Fibroblast of peridontal ligament (primary cell): ENCODE results near the gene NPC1L1.
"Not testable (repeated sequence)": the region's sequence is repeated elsewhere in the genome, so short reads cannot be mapped to it uniquely, and the experiment has no call there.

Experiments used
- DNase-seq: peaks from one replicate; pipeline ENCODE4 v3.0.0-alpha.2; 2010; ENCODE audit errors: extremely low read depth

The NPC1L1 gene

DNA sequence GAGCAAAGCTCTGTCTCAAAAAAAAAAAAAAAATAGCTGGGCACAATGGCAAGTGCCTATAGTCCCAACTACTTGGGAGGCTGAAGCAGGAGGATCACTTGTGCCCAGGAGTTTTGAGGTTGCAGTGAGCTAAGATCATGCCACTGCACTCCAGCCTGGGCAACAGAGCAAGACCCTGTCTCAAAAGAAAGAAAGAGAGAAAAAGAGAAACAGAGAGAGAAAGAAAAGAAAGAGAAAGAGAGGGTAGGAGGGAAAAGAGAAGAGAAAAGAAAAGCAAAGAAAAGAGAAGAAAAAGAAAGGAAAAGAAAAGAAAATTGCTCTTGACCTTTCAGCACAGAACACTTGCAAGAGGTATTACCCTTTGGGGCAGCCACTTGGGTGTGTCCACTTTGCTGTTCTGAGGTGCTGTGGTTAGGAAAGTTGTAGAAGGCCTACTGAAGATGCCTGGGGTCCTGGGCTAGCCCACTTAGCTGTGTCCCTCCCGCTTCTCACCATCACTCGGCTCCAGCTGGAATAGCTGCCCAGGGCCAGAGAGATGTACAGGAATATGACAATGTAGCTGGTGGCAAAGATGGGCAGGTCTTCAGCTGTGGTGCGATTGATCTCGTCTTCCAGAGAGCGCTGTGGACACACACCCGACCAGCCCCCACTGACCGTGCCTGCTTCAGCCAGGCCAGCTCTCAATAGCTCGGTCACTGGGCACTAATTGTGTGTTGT is 5.6 kb downstream of the NPC1L1 start:
- no peak for DNase-seq

DNA sequence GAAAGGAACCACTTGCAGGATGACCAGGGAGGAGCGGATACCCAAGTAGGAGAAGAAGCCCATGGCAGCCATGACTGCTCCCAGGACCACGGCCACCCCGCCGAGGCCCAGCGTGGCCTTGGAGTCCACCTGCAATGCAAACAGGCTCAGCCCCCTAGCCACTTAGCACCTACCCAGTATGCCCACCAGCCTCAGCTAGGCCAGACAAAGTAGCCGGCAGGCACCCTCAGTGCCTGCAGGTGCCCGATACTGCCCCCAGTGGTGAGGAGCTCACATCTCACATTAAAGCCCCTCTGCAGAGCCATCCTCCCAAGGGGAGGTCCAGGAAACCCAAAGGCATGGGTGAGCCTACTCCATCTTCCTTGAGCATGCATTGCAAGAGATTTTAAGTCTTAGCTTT is 6.6 kb downstream of the NPC1L1 start:
- no peak for DNase-seq

DNA sequence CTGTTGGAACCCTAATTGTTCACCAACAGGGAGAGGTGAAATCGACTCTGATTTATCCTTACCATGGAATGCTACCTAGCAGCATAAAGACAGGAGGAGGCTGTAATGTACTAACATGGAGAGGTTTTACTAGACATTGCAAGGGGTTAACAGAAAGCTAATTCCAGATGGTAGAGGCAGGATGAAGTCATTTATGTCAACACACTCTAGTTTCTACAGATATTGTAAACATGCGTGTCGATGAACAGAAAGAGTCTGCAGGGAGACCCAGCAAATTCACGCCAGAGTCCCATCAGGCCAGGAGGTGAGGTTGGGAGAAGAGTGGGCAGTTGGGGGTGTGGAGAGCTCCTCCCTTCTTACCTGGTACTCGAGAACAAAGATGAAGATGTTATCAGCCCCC is 7.0 kb downstream of the NPC1L1 start:
- DNase-seq, result peak; percentile 70

DNA sequence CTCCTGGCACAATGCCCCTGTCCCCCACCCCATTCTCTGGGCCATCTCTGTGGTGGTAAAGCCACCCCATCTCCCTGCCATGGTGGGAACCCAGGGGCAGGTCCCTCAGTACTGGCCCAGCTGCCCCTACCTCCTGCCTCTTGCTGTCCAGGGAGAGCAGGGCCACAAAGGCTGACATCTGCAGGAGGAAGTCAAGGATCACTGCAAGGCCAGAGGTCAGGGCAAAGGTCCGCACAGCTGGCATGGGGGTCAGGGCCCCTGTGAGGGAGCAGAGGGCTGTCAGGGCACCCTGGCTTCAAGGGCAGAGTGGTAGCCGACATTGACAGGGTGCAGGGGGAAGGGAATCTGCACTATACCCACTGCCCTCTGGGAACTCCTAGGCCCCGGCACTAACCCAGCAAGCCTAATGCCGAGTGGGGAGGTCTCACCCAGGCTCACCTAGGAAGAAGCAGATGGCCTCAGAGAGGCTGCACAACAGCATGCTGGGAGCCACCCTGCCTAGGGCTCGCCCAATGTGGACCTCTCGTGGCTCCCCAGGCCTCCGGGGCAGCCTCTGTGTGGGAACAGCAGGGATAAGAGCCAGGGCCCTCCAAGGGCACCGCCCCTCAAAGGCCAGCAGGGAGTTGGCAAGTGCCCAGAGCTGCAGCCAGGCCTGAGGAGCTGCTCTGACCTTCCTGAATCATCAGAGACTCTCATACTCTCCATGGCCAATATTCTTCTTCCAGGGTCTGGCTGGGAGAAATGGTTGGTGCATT is 7.7 kb downstream of the NPC1L1 start:
- peak; percentile 41 for DNase-seq

DNA sequence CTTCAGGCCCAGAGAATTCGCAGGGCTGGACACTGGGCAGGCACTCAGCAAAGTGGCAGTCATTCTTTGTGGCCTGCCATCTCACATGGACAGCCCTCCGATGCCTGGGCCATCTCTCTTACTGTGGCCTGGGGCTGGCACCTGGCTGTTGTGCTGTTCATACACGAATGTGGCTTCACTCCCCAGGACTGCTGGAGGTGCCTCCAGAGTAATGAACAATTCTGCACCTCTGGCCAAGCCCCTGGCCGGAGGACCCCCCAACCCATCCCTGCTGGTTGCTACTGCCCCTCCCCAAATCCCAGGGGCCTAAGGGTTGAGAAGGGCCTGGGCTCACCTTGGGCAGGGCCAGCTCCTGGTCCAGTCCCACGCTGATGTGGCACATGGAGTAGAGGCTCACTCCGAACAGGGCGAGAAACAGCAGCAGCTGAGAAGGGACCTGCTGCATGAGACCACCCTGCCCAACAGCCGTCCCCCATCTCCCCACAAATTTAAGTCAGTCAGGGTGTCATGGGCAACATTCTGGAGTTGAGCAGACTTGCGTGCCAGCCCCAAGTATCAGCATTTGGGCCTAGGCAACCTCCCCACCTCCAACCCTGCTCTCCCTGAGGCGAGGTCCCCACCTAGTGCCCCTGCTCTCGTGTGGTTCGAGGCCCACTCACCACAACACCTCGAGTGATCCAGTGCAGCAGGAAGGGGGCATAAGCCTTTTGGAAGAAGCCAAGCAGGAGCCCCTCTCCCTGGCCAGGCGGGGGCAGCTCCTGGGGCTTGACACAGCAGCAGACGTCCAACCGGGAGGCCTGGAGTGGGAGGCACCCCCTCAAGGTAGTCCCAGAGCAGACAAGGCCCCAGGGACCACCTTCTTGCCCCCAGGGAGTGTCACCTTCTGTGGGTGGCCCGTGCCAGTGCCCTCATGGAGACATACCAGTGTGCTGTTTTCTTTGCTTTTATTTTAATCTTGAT is 9.4 kb downstream of the NPC1L1 start:
- DNase-seq, result no peak

DNA sequence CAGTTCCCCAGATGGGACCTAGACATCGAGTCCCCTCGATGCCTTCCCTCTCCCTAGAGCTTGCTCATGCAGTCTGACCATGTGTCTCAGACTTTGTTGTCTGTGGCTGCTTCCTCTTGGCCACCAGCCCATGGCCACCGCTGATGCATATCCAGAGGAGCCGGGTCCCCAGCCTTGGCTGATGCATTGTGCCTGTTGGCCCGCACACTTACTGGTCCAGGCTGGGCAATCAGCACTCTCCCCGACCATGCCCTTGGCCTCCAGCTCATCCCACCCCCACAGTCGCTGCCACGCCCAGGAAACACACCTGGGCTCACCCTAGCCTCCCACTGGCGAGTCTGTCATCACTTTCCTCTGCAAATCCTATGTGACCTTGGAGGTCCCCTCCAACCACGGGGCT is 10.1 kb downstream of the NPC1L1 start:
- DNase-seq, result no peak

DNA sequence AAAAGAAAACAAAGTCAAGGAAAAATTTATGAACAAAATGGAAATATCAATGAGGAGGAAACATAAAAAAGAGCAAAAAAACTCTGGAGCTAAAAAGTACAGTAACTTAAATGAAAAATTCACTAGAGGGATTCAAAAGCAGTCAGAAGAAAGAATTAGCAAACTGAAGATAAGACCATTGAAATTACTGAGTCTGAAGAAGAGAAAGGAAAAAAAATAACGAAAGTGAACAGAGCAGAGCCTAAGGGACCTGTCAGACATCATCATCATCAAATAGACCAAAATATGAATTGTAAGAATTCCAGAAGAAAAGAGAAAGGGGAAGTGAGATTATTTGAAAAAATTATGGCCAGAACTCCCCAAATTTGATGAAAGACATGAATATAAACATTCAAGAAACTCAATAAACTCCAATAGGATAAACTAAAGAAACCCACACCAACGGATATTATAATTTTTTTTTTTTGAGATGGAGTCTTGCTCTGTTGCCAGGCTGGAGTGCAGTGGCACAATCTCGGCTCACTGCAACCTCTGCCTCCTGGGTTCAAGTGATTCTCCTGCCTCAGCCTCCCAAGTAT is 16.2 kb downstream of the NPC1L1 start:
- no peak for DNase-seq

DNA sequence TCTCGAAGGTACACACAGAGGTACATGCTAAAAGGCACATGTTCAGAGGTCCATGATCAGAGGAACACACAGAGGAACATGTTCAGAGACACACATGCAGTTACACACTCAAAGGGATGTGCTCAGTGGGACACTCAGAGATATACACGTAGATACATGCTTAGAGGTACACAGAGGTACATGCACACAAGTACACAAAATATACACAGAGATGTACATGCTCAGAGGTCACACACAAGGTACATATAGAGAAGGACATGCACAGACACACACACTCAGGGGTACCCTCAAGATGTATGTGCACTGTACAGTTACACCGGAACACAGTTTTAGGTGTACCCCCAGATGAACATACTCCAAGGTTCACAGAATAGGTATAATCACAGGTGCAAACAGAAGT is 18.8 kb downstream of the NPC1L1 start:
- DNase-seq, result no peak

DNA sequence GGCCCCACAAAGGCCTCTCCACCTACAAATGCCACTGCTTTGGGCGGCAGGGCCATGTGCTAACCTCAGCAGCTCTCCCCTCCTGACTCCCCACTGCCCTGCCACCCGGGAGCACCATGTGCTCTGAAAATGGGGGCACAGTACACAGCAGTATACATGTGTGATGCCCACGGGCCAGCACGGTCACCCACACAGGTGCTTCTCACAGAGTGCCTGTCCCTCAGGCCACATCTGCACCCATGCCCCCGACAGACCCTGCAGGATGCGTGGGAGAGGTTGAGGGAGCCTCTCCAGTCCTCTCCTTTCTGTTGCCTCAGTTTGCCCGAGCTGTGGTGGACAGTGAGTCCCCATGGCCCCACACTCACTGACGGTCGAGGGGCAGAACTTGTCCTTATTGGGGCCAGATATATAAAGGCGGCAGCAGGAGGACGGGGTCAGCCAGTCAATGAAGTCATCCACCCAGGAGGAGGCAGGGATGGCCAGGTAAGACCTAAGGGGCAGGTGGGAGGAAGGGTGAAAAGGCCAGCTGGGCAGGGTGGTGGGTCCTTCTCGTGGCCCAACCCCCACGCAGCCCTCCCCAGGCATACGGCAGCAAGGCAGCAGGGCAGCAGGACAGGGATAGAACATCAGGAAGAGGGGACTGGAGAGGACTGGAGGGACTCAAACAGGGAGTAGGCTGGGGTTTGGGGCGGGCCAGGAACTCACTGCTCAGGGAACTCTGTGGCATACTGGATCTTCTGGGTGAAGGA is 19.6 kb downstream of the NPC1L1 start:
- no peak for DNase-seq

DNA sequence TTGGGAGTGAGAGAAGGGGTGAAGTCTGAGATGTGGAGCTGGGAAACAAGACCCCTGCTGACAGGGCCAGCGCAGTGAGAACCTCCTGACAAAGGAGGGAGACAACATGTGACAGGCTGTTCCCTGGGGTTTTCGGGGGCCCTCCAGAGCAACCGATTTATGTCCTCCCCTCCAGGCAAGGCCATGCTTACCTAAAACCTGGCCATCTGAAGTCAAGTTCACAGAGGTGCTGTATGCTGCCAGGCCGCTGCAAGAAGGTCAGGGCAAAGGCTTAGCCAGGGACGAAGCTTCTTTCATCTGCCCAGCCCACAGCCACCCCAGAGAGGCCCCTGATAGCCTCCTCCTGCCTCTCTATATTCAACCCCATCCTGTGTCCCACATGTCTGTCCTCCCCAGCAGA is 20.6 kb downstream of the NPC1L1 start:
- no peak for DNase-seq

DNA sequence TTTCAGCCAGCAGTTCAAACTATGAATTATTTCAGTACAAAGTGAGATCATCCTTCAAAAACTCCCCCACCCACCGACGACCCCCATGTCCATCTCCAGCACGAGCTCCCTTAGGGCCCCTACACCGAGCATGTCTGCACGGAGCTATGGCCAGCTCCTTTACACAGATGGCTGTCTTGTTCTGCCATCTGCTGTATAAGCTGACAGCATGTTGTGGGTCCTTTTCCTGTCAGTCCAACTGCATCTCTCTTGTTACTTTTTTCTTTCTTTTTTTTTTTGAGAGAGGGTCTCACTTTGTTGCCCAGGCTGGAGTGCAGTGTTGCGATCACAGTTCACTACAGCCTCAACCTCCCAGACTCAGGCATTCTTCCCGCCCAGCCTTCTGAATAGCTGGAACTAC is 21.6 kb downstream of the NPC1L1 start:
- no peak for DNase-seq

DNA sequence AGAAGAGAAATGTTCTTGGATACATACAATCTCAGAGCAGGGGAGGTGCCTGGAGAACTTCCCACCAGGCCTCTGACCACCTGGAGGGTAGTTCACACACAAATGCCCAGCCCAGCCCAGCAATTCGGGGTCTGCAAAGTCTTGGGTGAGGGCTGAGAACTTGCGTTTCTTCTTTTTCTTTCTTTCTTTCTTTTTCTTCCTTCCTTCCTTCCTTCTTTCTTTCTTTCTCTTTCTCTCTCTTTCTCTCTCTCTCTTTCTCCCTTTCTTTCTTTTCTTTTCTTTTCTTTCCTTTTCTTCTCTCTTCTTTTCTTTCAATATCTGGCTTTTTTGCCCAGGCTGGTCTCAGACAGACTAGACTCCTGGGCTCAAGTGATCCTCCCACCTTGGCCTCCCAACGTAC is 22.4 kb downstream of the NPC1L1 start:
- no peak for DNase-seq

DNA sequence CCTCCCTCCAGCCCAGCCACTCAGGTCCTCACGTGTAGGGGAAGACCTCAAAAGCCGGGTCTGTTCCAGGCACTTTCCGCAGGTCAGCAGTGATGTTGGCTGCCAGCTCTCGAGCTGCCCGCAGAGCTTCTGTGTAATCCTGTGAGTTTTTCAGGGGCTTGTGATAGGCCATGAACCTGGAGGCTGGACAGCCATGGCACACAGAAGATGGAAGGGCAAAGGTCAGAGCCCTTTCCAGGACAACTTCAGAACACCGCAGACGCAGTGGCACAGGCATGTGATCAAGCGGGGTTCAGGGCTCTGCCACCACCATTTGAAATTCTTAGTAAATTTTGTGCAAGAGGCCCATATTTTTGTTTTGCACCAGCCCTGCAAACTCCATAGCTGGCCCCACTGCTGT is 24.0 kb downstream of the NPC1L1 start:
- no peak for DNase-seq

DNA sequence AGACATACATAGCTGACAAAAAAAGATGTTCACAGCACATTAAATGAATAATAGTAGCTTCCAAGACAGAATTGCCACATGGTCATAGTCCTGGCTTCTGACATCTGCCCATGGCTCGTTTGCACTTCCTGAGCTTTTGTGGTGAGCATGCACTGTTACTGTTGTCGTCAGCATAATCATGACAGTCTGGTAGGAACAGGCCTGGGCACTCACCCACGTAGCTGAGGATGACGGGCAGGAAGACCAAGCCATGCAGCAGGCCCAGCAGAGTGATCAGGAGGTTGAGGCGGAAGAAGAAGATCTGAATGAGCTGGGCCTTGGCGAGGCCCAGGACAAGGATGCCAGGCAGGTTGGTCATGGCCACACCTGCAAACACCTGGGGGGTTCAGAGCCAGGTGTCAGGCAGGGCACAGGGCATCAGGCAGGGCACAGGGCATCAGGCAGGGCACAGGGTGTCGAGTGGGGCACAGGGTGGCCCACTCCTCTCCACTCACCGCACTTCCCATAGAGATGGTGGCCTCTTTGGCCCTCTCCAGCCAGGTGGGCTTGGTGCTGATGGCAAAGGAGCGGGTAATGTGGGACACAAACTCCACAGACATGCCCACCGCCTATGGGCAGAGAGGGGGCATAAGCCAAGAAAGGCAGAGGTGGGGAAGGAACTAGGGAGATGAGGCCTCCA is 25.4 kb downstream of the NPC1L1 start:
- no peak for DNase-seq

DNA sequence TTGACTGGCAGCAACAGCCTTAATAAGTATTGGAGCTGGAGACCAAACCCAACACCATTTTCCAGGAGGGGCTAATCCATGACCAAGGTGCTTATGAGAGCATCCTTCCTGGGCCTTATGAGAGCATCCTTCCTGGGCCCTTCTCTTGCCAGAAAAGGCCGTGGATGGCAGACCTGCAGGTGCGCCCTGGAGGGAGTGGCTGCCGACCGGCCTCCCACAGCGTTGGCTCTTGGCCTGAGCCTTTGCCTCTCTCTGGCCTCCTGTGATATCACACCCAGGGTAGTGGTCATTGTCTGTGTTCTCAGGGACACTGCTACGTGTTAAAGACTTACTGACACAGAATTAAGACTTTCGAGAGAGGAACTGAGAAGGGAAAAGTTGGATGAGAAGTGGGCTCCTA is 28.4 kb downstream of the NPC1L1 start:
- DNase-seq, result no peak

DNA sequence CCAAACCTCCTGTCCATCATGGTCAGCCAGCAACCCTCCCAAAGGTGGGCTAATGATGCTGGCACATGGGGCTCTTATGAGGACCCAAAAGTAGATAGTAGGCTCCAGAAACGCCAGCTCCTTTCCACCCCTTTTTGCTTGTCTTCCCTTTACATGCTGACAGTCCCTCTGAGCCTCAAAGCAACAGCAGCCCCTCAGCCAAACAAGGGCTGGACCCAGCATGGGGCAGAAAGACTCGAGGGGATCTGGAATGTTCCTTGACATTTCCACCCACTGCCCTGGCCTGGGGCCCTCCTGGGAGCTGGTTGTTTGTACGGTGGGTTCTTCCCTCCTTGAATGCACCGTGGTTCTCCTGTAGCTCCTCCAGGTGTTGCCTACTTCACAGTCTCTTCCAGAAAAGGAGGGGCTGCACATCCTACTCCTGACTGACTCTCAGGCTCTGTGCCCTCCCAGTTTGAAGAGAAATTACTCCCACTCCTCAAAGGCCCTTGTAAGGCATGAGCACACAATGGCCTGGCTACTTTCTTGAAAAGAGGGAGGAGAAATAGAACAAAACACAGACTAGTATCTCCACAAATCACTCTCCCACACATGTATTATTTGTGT is 29.2 kb downstream of the NPC1L1 start:
- no peak for DNase-seq

DNA sequence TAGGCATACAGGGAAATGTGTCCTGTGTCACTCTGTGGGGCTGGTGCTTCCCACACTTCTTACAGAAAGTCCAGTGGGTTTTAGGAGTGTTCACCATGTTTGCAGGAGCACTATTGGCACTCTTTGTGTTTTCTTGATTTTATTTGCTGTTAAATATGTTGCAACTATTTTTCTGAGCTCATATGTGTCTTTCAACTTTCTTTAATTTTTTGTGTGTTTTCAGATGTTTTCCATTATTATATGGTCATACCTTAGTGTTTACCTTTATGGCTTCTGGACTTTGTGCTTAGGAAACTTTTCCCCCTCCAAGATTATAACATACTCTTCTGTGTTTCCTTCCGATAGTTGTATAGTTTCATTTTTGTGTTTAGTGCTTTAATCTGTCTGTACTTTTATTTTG is 29.9 kb downstream of the NPC1L1 start:
- no peak for DNase-seq

DNA sequence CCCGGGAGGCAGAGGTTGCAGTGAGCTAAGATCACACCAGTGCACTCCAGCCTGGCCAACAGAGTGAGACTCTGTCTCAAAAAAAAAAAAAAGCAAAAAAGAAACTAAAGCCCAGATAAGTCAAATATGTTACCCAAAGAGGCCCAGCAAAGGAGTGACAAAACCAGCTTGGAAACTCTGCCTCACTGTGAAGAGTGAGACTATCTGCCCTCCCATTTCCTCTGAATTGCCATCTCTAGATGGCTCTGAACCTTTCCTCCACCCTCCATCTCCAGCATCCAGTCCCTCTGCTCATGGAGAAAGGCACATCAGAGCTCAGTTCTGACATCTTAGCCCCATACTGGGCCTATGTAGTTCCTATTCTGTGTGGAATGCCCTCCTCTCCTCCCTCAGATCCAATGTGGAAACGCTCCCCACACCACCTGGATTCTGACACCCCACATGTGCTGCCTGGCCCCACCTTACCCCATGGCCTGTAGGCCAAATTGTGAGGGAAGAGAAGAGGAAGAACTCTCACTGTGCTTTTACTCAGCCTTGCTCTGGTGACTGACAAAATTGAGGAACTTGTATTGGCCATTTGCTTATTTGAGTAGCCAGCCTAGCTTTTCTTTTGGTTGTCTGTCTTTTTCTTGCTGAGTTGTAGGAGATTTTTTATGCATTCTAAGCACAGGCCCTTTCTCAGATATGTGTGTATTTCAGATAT is 32.7 kb downstream of the NPC1L1 start:
- DNase-seq, result no peak

DNA sequence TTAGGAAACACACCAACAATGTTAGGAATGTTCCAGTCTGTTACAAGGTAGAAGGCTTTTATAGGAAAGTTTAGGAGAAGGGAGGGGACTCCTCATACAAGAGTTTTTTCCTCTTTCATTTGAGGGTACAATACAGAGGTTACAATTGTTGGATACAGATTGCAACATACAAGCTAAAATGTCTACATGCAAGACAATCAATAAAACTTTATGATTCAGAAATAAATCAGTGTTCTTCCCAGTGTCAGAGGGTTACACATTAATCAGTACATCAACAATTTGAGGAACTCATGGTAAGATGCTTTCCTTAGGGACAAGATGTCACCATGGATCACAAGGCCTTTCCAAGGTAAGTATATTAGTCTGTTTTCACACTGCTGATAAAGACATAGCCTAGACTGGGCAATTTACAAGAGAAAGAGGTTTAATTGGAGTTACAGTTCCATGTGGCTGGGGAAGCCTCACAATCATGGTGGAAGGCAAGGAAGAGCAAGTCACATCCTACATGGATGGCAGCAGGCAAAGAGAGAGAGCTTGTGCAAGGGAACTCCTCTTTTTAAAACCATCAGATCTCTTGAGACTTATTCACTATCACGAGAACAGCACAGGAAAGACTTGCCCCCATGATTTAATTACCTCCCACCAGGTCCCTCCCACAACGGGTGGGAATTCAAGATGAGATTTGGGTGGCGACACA is 34.4 kb downstream of the NPC1L1 start:
- not testable (repeated sequence) for DNase-seq
